H1 (cell line): ENCODE results near the gene ADNP. TPM values are rescaled to one million over a fixed set of nuclear protein-coding genes. Genes with fewer than 3 reads are reported as not detected.

ENCODE experiments used
- CTCF ChIA-PET: fragments of 300-600 bp; sonication (Branson Sonifier 250); formaldehyde crosslinking; loops from one replicate; lab custom pipeline; 2021; ENCODE audit not compliant: partially characterized antibody; lab: Charles Lee
- POLR2A ChIA-PET: fragments of 300-600 bp; sonication (Branson Sonifier 250); formaldehyde crosslinking; loops from one replicate; lab custom pipeline; 2021; ENCODE audit warnings: inconsistent platforms; ENCODE audit not compliant: partially characterized antibody; lab: Charles Lee
- DNase-seq, 2 experiments: peaks; one replicate each; pipeline versions ENCODE4 v3.0.0 to v3.0.0-alpha.2; 2010 to 2022; ENCODE audit warnings: low spot score in 2 of 2, low read depth in 1 of 2, mixed read lengths in 1 of 2
- FAIRE-seq: peaks from 2 replicates; lab custom pipeline; 2011; peaks lifted over from hg19 to GRCh38; lab: Jason Lieb, UNC
- H2AFZ ChIP-seq: 2 replicates; pipeline ENCODE4 v1.8.1; 2012; ENCODE audit warnings: low read length, inconsistent platforms
- H2AK5ac ChIP-seq: 2 replicates; pipeline ENCODE4 v1.6.1; 2013; ENCODE audit warnings: low read depth, low read length
- H2BK120ac ChIP-seq: replicated peaks from 2 replicates; pipeline ENCODE3; 2013; ENCODE audit warnings: low read depth, low read length, inconsistent platforms
- H2BK12ac ChIP-seq: 2 replicates; pipeline ENCODE4 v1.6.1; 2013; ENCODE audit warnings: low read depth, low read length
- H2BK15ac ChIP-seq: 2 replicates; pipeline ENCODE4 v1.6.1; 2013; ENCODE audit warnings: low read length
- H2BK20ac ChIP-seq: 2 replicates; pipeline ENCODE4 v1.6.1; 2013; ENCODE audit warnings: low read length
- H2BK5ac ChIP-seq: 2 replicates; pipeline ENCODE4 v1.6.1; 2013; ENCODE audit warnings: low read depth, low read length
- H3K14ac ChIP-seq: 2 replicates; pipeline ENCODE4 v1.6.1; 2013; ENCODE audit warnings: inconsistent platforms; ENCODE audit not compliant: insufficient read length
- H3K18ac ChIP-seq: 2 replicates; pipeline ENCODE4 v1.6.1; 2013; ENCODE audit warnings: low read length; ENCODE audit errors: extremely low read depth
- H3K23ac ChIP-seq: 2 replicates; pipeline ENCODE4 v1.6.1; 2013; ENCODE audit warnings: inconsistent platforms; ENCODE audit not compliant: insufficient read length
- H3K23me2 ChIP-seq: 2 replicates; pipeline ENCODE4 v1.6.1; 2013; ENCODE audit warnings: low read depth, low read length
- H3K27ac ChIP-seq: 2 replicates; pipeline ENCODE4 v1.6.1; 2011; ENCODE audit warnings: low read depth, low read length, inconsistent platforms
- H3K27me3 ChIP-seq, 4 experiments: replicated peaks in 1 of 4; 1 replicate in 1 of 4; 2 replicates in 3 of 4; pipeline versions ENCODE4 v1.6.1 to v1.8.1; 2011 to 2013; ENCODE audit warnings: low read length in 3 of 4, mild to moderate bottlenecking in 3 of 4, inconsistent platforms in 2 of 4, mixed read lengths in 2 of 4, moderate library complexity in 1 of 4; ENCODE audit not compliant: control insufficient read depth in 3 of 4, insufficient read depth in 3 of 4; ENCODE audit errors: extremely low read depth in 1 of 4
- H3K36me3 ChIP-seq, 4 experiments: 2 replicates each; pipeline versions ENCODE4 v1.6.1 to v1.8.1; 2011 to 2013; ENCODE audit warnings: mild to moderate bottlenecking in 4 of 4, low read length in 3 of 4, moderate library complexity in 2 of 4, control low read depth in 1 of 4, inconsistent platforms in 1 of 4; ENCODE audit not compliant: insufficient read depth in 4 of 4, control insufficient read depth in 2 of 4
- H3K4ac ChIP-seq: replicated peaks from 2 replicates; pipeline ENCODE3; 2013; ENCODE audit warnings: low read length, low read depth, mixed read lengths, inconsistent platforms; ENCODE audit not compliant: insufficient read length
- H3K4me1 ChIP-seq, 4 experiments: replicated peaks in 1 of 4; 1 replicate in 1 of 4; 2 replicates in 3 of 4; pipeline versions ENCODE4 v1.6.1 to v1.8.1; 2011 to 2013; ENCODE audit warnings: low read length in 3 of 4, inconsistent platforms in 2 of 4, mixed read lengths in 1 of 4; ENCODE audit not compliant: insufficient read depth in 4 of 4, control insufficient read depth in 3 of 4
- H3K4me2 ChIP-seq, 2 experiments: 2 replicates each; pipeline versions ENCODE4 v1.6.1 to v1.8.1; 2011 to 2013; ENCODE audit warnings: low read depth in 2 of 2, low read length in 2 of 2, control low read depth in 1 of 2, inconsistent platforms in 1 of 2, mild to moderate bottlenecking in 1 of 2; ENCODE audit not compliant: insufficient read depth in 1 of 2
- H3K4me3 ChIP-seq, 4 experiments: fragments of 200-600, 300-600 bp in 1 of 4; sonication (generic), shearing (Covaris generic), sonication (Bioruptor Twin) in 1 of 4; 2 replicates each; pipeline versions ENCODE4 v1.5.1 to v1.8.1; 2011 to 2016; ENCODE audit warnings: low read length in 4 of 4, low read depth in 3 of 4, control low read depth in 2 of 4, inconsistent platforms in 2 of 4, mild to moderate bottlenecking in 2 of 4, mixed read lengths in 1 of 4, moderate library complexity in 1 of 4; ENCODE audit not compliant: insufficient read depth in 2 of 4; ENCODE audit errors: extremely low read depth in 1 of 4
- H3K56ac ChIP-seq: replicated peaks from 2 replicates; pipeline ENCODE3; 2013; ENCODE audit warnings: low read depth, mild to moderate bottlenecking, mixed read lengths, low read length, inconsistent platforms; ENCODE audit not compliant: insufficient read length
- H3K79me1 ChIP-seq: 2 replicates; pipeline ENCODE4 v1.6.1; 2013; ENCODE audit warnings: low read depth, low read length, control low read depth
- H3K79me2 ChIP-seq, 2 experiments: 2 replicates each; pipeline versions ENCODE4 v1.6.1 to v1.8.1; 2012 to 2013; ENCODE audit warnings: low read length in 2 of 2, mild to moderate bottlenecking in 2 of 2, inconsistent platforms in 1 of 2; ENCODE audit not compliant: insufficient read depth in 2 of 2, control insufficient read depth in 1 of 2
- H3K9ac ChIP-seq, 4 experiments: replicated peaks in 1 of 4; 1 replicate in 1 of 4; 2 replicates in 3 of 4; pipeline versions ENCODE4 v1.6.1 to v1.8.1; 2011 to 2013; ENCODE audit warnings: low read depth in 3 of 4, low read length in 3 of 4, control low read depth in 2 of 4, mild to moderate bottlenecking in 2 of 4, moderate library complexity in 2 of 4, inconsistent platforms in 1 of 4; ENCODE audit errors: extremely low read depth in 1 of 4
- H3K9me3 ChIP-seq, 2 experiments: 2 replicates each; pipeline versions ENCODE4 v1.6.1 to v1.8.1; 2012 to 2013; ENCODE audit warnings: mild to moderate bottlenecking in 2 of 2, moderate library complexity in 2 of 2, control low read depth in 1 of 2, inconsistent platforms in 1 of 2, low read depth in 1 of 2, low read length in 1 of 2, mixed read lengths in 1 of 2; ENCODE audit not compliant: insufficient read depth in 2 of 2
- H4K20me1 ChIP-seq, 2 experiments: replicated peaks in 1 of 2; 2 replicates each; pipeline versions ENCODE3 to v1.8.1; 2011 to 2013; ENCODE audit warnings: inconsistent platforms in 2 of 2, low read length in 2 of 2, mild to moderate bottlenecking in 1 of 2; ENCODE audit not compliant: insufficient read depth in 2 of 2, control insufficient read depth in 1 of 2
- H4K5ac ChIP-seq: 2 replicates; pipeline ENCODE4 v1.6.1; 2013; ENCODE audit warnings: low read length, low read depth, mixed read lengths, inconsistent platforms; ENCODE audit not compliant: insufficient read length
- H4K8ac ChIP-seq: 2 replicates; pipeline ENCODE4 v1.8.0; 2013; ENCODE audit warnings: mild to moderate bottlenecking, moderate library complexity, low read length, inconsistent platforms; ENCODE audit not compliant: insufficient read depth; ENCODE audit errors: extremely low read depth
- H4K91ac ChIP-seq: replicated peaks from 2 replicates; pipeline ENCODE3; 2013; ENCODE audit warnings: low read length, mixed read lengths, inconsistent platforms; ENCODE audit not compliant: insufficient read length
- CHD2 ChIP-seq: IDR thresholded peaks from 2 replicates; pipeline ENCODE4 v1.6.1; 2012; ENCODE audit warnings: low read length, improper control_type of control experiment
- RAD21 ChIP-seq, 2 experiments: IDR thresholded peaks in 1 of 2; conservative IDR thresholded peaks in 1 of 2; 2 replicates each; pipeline ENCODE4 v1.6.1; 2011; ENCODE audit warnings: low read depth in 2 of 2, low read length in 2 of 2, improper control_type of control experiment in 1 of 2, inconsistent platforms in 1 of 2, mild to moderate bottlenecking in 1 of 2, moderate library complexity in 1 of 2
- SIN3A ChIP-seq, 2 experiments: IDR thresholded peaks in 1 of 2; conservative IDR thresholded peaks in 1 of 2; 2 replicates each; pipeline ENCODE4 v1.6.1; 2011 to 2012; ENCODE audit warnings: low read length in 2 of 2, improper control_type of control experiment in 1 of 2, low read depth in 1 of 2, mild to moderate bottlenecking in 1 of 2
- WGBS, 2 experiments: shearing (Covaris generic) in 1 of 2; methylation state at CpG; one replicate each; pipeline versions ENCODE4 v1.1.6 to v1.1.7; 2013 to 2015; ENCODE audit warnings: low lambda C conversion rate in 2 of 2, mixed read lengths in 2 of 2, inconsistent platforms in 1 of 2, low coverage in 1 of 2, missing lambda C conversion rate in 1 of 2; ENCODE audit not compliant: insufficient replicate concordance in 2 of 2, insufficient coverage in 1 of 2, insufficient read length in 1 of 2; ENCODE audit errors: extremely low coverage in 1 of 2, missing lambda C conversion rate in 1 of 2; 5-methylcytosine and 5-hydroxymethylcytosine counted together
- polyA plus RNA-seq, 7 experiments: library from polyadenylated mRNA; depleted of rRNA in 3 of 7; stranded (reverse) in 5 of 7; unstranded in 2 of 7; fragments of >200 nt in 5 of 7; fragments of 200-250 nt in 2 of 7; gene quantifications; 1 replicate in 5 of 7; 2 replicates in 1 of 7; 4 replicates in 1 of 7; pipeline versions ENCODE4 v1.2.1 to v1.2.3, GENCODE V29; 2011 to 2013; ENCODE audit warnings: missing spikeins in 2 of 7, mixed read lengths in 2 of 7
- total RNA-seq: library from RNA; stranded (reverse); fragmentation: NEBNext Ultra II Directional; extraction: Animal tissue kit (Norgen Biotek cat#: 25700); gene quantifications from 2 replicates; pipeline ENCODE4 v1.2.1, GENCODE V29; 2021

The ADNP gene
- total and polyA plus RNA-seq, 2 of the 8 experiments (the other 6 are each of a cell fraction or from before 2014, with no cell fraction given), result 31.6 to 123 TPM

DNA sequence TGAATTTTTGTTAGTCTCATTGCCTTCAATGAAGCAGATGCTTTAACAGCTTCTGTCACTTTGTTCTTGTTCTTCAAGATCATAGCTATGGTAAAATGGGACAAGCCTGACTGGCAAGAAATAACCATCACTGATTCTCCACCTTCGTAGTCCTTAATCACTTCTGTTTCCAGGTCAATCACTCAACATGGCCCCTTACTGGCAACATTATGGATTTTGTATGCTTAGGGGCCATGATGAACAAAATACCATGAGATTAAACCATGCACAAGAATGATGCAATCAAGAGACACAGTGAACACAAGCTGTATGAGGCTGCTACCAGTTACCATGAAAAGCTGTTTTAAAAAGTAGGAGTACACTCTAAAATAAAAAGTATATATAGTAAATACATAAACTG lies 32.8 kb downstream of the ADNP start:
- Histone ChIP-seq H2BK5ac (no peak overlapping the region), H3K36me3 (peaks cover 34 to 89% (median 71%) of the 10 kb centered on the region in 4 experiments), H3K4me3 (no peak overlapping the region), H4K5ac (no peak overlapping the region), H2AFZ (no peak overlapping the region), H4K91ac (no peak overlapping the region), H3K23me2 (no peaks in the 10 kb centered on the region), H3K18ac (no peak overlapping the region), H2BK120ac (no peak overlapping the region), H3K14ac (no peak overlapping the region), H3K79me1 (peaks cover 10% of the 10 kb centered on the region), H3K27ac (no peak overlapping the region)
- DNase-seq (no peak), FAIRE-seq (no peak)
- 88% methylated on average over 1 of the region's 1 CpG; no CpG with 5 or more reads in 1 of the 2 experiments for WGBS, 2 experiments
- no peak for TF ChIP-seq CHD2
- no peak for TF ChIP-seq SIN3A (conservative IDR thresholded peaks at IDR 0.05 in 1 of 2, IDR thresholded peaks at IDR 0.05 in 1 of 2; ENCODE audit: low read depth in 1 of 2, low read length in 2 of 2)
- no peak for TF ChIP-seq RAD21 (IDR thresholded peaks at IDR 0.05 in 1 of 2, conservative IDR thresholded peaks at IDR 0.05 in 1 of 2; ENCODE audit: low read depth in 2 of 2, low read length in 2 of 2)
- TF ChIP-seq, all 59 proteins: peak for 0
- H3K56ac ChIP-seq, result no peak overlapping the region
- H3K4me2 ChIP-seq, result no peak overlapping the region
- no peak overlapping the region for H3K4ac ChIP-seq
- H2BK12ac ChIP-seq, result no peak overlapping the region
- H4K8ac ChIP-seq, result no peak overlapping the region
- no peak overlapping the region for H2AK5ac ChIP-seq
- H3K9me3 ChIP-seq, result no peaks in the 10 kb centered on the region
- no peak overlapping the region for H3K9ac ChIP-seq
- no peaks in the 10 kb centered on the region for H3K4me1 ChIP-seq
- CTCF ChIA-PET, result interaction anchor here (0.6 to 1.5 kb wide), 6 partner anchors 8 to 108 kb away, joined by 3 to 4 read pairs (median 3); partner anchors contain the start of gene BCAS4
- peaks cover 11 to 18% of the 10 kb centered on the region in 2 experiments for H4K20me1 ChIP-seq
- H3K79me2 ChIP-seq, result peaks cover 4 to 75% of the 10 kb centered on the region in 2 experiments; a peak in 3 of 4 replicates
- no peak overlapping the region for H3K23ac ChIP-seq
- no peak overlapping the region for H2BK15ac ChIP-seq
- no peak overlapping the region for H2BK20ac ChIP-seq
- POLR2A ChIA-PET, result interaction anchor here (0.6 to 3.2 kb wide), 13 partner anchors 8 to 217 kb away, joined by 3 to 16 read pairs (median 4); no protein-coding TSS in a partner anchor
- H3K27me3 ChIP-seq, result no peaks in the 10 kb centered on the region
